GM21423 (cell line): Measurements from ENCODE around the gene DMRTC2.

Experiments used
- ATAC-seq: cut with Tn5 transposase; IDR thresholded peaks from one replicate; pipeline ENCODE4 v1.9.1; 2021; ENCODE audit warnings: mild to moderate bottlenecking, moderate library complexity; ENCODE audit not compliant: unreplicated experiment

DMRTC2 gene

DNA sequence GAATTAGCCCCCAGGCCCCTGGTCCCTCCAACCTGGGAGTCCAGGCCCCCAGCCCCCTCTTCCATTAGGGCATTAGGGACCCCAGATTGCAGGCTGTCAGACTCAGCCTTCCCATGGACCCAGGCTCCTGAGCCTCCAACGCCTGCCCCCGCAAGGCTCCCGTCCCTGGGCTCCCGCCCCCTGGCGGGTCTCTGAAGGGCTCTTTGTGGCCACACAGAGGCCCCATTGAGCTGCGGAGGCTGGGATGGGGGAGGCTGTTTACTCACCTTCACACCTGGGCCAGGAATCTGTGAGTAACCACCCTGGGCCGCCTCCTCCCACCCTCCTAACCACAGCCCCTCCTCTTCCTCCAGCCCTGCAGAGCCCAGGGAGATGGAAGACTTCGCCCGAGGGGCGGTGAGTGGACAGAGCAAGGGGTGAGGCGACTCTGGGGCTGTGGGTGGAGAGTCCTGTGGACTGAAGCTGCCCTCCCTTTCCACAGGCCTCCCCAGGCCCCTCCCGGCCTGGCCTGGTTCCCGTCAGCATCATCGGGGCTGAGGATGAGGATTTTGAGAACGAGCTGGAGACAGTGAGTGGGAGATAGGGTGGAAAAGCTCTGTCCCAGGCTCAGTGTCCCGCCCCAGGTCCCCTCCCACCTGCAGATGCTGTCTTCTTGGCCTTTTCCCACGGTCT lies 43.0 kb downstream of the DMRTC2 start:
- no peak for ATAC-seq

DNA sequence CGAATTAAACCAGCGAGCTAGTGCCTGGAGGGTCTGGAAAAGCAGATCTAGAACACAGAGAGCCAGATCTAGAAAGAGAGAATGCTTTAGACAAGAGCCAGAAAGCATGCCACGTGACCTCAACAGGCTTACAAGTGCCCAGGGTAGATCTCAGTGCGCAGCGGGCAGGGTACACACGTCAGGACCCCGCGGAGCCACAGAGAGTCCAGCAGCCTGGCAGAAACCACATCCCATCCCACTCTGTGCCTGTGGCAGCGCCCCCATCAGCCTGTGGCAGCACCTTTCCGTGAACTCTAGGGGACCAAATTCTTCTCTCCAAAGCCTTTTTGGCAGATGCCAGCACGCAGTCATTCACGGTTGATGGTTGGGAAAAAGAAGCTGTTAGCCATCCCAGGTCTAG lies 44.1 kb downstream of the DMRTC2 start:
- ATAC-seq, result no peak

DNA sequence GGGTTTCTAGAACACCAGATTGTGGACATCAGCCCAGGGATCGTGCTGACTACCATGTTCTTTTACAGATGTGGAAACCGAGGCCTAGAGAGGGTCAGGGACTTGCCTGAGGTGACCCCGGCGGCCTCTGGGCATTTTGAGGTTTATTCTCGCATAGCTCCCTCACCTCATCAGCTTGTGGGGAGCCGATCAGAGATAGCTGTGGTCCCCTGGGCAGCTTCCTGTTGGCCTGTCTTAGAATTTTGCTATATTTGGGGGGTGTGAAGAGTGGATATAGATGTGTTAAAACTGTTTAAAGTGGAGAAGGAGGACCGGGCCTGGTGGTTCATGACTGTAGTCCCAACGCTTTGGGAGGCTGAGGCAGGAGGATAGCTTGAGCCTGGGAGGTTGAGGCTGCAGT lies 45.1 kb downstream of the DMRTC2 start:
- no peak for ATAC-seq

DNA sequence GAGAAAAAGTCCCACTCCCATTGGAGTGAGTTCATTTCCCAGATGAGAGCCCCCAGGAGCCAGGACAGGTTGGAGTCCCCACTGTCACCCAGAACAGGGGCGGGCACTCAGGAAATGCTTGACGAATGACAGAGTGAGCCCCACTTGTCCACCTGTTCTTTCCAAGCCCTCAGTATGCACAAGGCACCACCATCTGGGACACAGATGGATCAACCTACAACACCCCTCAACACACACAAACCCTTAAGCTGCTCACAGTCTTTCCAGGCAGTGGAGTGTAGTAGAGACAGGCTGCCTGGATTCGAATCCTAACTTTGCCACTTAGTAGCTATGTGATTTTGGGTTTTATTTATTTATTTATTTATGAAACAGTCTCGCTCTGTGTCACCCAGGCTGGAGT lies 46.1 kb downstream of the DMRTC2 start:
- no peak for ATAC-seq

DNA sequence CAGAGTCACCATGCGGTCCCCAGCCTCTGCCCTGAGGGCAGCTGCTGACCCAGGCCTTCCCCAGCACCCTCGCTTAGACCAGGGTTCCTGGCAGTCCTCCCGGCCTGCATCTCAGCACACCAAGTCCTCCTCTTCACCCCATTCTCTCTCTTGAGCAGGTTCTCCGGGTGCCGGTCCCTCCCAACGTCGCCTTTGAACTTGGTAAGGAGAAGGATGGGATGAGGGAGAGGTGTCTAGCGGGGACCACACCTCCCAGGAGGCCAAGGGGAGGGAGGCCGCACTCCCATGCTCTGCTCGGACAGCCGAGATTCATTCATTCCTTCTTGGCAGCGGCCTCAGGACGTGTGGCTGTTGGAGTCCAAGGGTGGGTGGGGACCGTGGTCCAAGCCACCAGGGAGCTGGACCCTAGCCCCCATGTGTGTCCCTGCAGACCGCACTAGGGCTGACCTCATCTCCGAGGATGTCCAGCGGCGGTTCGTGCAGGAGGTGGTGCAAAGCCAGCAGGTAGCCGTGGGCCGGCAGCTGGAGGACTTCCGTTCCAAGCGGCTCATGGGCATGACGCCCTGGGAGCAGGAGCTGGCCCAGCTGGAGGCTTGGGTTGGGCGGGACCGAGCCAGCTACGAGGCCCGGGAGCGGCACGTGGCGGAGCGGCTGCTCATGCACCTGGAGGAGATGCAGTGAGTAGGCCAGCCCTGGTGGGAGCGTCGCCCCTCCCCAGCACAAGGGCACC lies 47.5 kb downstream of the DMRTC2 start:
- ATAC-seq, result no peak

DNA sequence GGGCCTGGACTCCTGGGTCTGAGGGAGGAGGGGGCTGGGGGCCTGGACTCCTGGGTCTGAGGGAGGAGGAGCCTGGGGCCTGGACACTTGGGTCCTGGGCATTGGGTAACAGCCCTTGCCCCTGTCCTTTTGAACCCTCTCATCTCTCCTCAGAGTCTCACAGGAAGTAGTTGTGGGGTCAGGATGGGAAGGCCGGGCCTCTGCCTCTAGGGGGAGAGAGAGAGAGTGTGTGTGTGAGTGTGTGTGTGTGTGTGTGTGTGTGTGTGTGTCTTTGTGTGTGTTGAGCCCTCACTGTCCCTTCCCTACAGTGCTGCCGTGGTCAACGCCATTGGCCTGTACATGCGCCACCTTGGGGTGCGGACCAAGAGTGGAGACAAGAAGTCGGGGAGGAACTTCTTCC lies 49.1 kb downstream of the DMRTC2 start:
- ATAC-seq, result no peak

DNA sequence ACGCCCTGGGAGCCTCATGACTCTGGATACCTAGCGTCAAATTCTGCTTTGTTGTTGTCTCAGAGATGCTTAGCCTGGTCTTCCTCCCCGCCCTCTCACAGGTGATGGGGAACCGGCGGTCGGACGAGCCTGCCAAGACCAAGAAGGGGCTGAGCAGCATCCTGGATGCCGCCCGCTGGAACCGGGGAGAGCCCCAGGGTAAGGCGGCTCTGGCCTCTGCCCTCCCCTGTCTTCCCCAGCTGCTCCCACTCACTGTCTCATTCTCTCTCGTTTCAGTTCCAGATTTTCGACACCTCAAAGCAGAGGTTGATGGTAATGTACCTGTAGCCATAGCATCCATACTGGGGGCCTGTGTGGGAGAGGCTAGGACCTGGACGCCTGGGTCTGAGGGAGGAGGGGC lies 49.5 kb downstream of the DMRTC2 start:
- no peak for ATAC-seq

DNA sequence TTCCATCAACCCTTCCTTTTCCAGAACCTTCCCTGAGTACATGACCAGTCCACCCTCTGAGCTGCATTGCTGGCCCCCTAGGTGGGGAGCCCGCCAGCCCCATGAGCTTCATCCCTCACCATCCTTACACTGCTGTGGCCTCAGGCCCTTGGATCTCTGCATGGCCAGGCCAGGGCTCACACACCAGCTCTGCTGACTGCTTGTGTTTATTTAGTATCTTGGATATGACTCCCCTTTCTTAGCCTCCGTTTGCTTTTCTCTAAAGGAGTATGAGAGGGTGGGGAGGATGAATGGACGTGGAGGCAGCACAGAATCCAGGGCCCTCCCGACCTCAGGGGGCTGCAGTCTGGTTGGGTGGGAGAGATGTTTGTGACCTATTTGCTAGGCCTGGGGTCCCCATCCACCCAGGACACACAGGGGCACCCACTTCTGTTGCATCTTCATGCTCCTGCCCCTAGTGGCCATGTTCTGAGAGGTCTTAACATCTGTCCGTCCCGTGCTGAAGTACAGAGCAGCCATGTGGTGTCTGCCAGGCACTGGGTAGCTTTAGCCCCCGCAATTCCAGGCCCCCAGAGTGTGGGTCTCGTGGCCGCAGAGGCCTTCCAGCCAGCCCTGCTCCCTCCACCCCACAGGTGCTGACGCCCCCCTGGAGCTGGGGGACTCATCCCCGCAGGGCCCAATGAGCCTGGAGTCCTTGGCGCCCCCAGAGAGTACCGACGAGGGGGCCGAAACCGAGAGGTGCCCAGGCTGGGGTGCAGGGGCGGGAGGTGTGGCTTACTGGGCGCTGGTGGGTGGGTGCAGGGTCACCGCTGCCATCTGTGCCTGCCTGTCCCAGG lies 51.1 kb downstream of the DMRTC2 start:
- no peak for ATAC-seq

DNA sequence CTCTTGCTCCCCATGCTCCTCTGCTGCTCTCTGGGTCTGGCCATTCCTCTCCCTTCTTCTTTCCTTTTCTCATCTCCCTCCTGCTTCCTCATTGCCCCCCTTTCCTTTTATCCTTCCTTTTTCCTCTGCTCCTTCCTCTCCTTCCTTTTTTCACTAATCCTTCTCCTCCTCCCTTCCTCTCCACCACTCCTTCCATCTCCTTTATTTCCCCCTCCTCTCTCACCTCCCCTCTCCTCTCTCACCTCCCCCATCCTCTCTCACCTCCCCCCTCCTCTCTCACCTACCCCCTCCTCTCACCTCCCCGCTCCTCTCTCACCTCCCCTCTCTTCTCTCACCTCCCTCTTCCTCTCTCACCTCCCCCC lies 51.7 kb downstream of the DMRTC2 start:
- ATAC-seq, result no peak

DNA sequence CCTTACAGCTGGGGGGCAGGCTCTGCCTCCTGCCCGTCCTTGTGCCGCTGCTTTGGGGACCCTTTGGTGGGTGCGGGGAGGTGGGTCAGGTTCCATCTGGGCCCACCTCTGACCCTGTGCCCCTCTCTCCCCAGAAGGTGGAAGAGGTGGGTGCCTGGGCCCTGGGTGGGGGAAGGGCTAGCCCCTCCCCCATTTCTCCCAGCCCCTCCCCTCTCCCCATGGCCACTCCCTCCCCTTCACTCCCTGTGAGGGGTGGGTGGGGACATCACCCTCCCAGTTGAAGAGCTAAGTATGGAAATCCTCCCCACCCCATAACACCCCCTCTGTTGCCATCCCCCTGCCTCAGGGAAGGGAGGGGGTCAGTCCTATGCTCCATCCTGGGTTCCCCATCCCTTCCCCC lies 52.3 kb downstream of the DMRTC2 start:
- no peak for ATAC-seq

DNA sequence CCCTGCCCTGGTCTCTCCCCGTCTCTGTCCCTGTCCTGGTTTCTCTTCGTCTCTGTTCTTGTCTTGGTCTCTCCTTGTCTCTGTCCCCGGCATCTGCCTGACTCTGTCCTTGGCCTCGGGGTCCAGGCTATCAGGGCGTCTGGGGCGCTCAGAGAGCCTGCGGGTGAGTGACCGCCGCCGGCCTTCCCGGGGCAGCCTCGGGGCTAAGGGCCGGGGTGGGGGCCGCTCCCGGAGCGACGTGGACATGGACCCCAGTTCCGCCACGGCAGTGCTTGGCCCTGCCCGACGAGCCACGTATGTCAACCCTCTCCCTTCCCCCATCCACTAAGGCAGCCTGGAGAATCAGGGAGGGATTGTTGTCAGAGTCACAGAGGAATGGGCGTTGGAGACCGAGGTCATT lies 53.0 kb downstream of the DMRTC2 start:
- no peak for ATAC-seq

DNA sequence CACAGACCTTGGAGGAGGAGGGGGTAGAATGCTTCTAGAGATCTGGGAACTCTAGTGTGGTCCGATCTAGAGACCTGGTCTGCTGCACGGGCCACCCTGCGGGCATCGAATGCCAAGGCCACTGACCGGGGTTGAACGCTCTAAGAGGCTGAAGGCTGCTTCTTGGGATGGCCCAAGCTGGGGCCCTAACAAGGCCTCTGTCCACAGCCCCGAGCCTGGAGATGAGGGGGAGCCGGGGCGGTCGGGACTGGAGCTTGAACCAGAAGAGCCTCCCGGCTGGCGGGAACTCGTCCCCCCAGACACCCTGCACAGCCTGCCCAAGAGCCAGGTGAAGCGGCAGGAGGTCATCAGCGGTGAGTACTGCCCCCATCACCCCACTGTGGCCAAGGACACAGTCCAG lies 53.4 kb downstream of the DMRTC2 start:
- no peak for ATAC-seq
